Liver (tissue), 3 donors: ENCODE data around the gene TMED6.

Source experiments
- EGR1 ChIP-seq, 2 donors: IDR thresholded peaks; 2 replicates each; pipeline ENCODE4 v1.6.1; 2016 to 2018; ENCODE audit warnings: antibody characterized with exemption in 2 of 2, low read depth in 2 of 2
- HNF4A ChIP-seq, 2 donors: conservative IDR thresholded peaks; 2 replicates each; pipeline ENCODE4 v1.6.1; 2016; ENCODE audit warnings: antibody characterized with exemption in 2 of 2, mild to moderate bottlenecking in 2 of 2
- HNF4G ChIP-seq: IDR thresholded peaks from 2 replicates; pipeline ENCODE4 v1.6.1; 2016; ENCODE audit warnings: antibody characterized with exemption
- JUND ChIP-seq, 2 donors: IDR thresholded peaks; 2 replicates each; pipeline ENCODE4 v1.6.1; 2016; ENCODE audit warnings: antibody characterized with exemption in 2 of 2
- MAX ChIP-seq: IDR thresholded peaks from 2 replicates; pipeline ENCODE4 v1.6.1; 2016; ENCODE audit warnings: antibody characterized with exemption
- NR2F2 ChIP-seq: IDR thresholded peaks from 2 replicates; pipeline ENCODE4 v1.6.1; 2016; ENCODE audit warnings: antibody characterized with exemption
- RAD21 ChIP-seq, 2 donors: IDR thresholded peaks; 2 replicates each; pipeline ENCODE4 v1.6.1; 2016; ENCODE audit warnings: antibody characterized with exemption in 2 of 2, mild to moderate bottlenecking in 2 of 2
- REST ChIP-seq: IDR thresholded peaks from 2 replicates; pipeline ENCODE4 v1.6.1; 2016; ENCODE audit warnings: antibody characterized with exemption, mild to moderate bottlenecking
- TAF1 ChIP-seq: conservative IDR thresholded peaks from 2 replicates; pipeline ENCODE4 v1.6.1; 2016; ENCODE audit warnings: antibody characterized with exemption, mild to moderate bottlenecking
- YY1 ChIP-seq: IDR thresholded peaks from 2 replicates; pipeline ENCODE4 v1.6.1; 2016; ENCODE audit warnings: antibody characterized with exemption, mild to moderate bottlenecking
- TF ChIP-seq, protein P1 (sequence below): fragments of 150-350 bp; IDR thresholded peaks from 2 replicates; pipeline ENCODE4 v1.5.1; 2017; ENCODE audit warnings: improper control_type of control experiment, low read depth, low read length; ENCODE audit not compliant: missing input control
- TF ChIP-seq, protein P2 (sequence below): IDR thresholded peaks from 2 replicates; pipeline ENCODE4 v1.6.1; 2016; ENCODE audit warnings: antibody characterized with exemption
- donor health status: healthy.
- donor health status: healthy.

- TF ChIP-seq, protein P1, sequence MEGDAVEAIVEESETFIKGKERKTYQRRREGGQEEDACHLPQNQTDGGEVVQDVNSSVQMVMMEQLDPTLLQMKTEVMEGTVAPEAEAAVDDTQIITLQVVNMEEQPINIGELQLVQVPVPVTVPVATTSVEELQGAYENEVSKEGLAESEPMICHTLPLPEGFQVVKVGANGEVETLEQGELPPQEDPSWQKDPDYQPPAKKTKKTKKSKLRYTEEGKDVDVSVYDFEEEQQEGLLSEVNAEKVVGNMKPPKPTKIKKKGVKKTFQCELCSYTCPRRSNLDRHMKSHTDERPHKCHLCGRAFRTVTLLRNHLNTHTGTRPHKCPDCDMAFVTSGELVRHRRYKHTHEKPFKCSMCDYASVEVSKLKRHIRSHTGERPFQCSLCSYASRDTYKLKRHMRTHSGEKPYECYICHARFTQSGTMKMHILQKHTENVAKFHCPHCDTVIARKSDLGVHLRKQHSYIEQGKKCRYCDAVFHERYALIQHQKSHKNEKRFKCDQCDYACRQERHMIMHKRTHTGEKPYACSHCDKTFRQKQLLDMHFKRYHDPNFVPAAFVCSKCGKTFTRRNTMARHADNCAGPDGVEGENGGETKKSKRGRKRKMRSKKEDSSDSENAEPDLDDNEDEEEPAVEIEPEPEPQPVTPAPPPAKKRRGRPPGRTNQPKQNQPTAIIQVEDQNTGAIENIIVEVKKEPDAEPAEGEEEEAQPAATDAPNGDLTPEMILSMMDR: peak; percentile 65
- peak; percentile 49 for TF ChIP-seq HNF4G
- TF ChIP-seq RAD21 (IDR thresholded peaks at IDR 0.05): peak; percentile 82 to 84
- TF ChIP-seq, protein P2, sequence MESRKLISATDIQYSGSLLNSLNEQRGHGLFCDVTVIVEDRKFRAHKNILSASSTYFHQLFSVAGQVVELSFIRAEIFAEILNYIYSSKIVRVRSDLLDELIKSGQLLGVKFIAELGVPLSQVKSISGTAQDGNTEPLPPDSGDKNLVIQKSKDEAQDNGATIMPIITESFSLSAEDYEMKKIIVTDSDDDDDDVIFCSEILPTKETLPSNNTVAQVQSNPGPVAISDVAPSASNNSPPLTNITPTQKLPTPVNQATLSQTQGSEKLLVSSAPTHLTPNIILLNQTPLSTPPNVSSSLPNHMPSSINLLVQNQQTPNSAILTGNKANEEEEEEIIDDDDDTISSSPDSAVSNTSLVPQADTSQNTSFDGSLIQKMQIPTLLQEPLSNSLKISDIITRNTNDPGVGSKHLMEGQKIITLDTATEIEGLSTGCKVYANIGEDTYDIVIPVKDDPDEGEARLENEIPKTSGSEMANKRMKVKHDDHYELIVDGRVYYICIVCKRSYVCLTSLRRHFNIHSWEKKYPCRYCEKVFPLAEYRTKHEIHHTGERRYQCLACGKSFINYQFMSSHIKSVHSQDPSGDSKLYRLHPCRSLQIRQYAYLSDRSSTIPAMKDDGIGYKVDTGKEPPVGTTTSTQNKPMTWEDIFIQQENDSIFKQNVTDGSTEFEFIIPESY: peak; percentile 92
- TF ChIP-seq REST: peak; percentile 82
- peak; percentile 75 for TF ChIP-seq TAF1
- TF ChIP-seq YY1: peak; percentile 75
- TF ChIP-seq HNF4A (conservative IDR thresholded peaks at IDR 0.05): peak; percentile 82 to 87
- peak; percentile 65 for TF ChIP-seq MAX
- peak; percentile 13 to 61 for TF ChIP-seq EGR1 (IDR thresholded peaks at IDR 0.05; ENCODE audit: low read depth in 2 of 2)
- peak; percentile 45 for TF ChIP-seq NR2F2
- peak; percentile 28 to 74 for TF ChIP-seq JUND (IDR thresholded peaks at IDR 0.05)
These were observed 44.8 kb upstream of the TMED6 start for GRCh38 chr16:69396187-69397061.
